Stimulated activated CD8-positive, alpha-beta memory T cell treated with anti-CD3 and anti-CD28 coated beads, Interleukin-15, amount 100 ng/mL, for 48 hours (primary cell): ENCODE measurements around the gene CHRFAM7A.
"Not testable (repeated sequence)": the region's sequence is repeated elsewhere in the genome, so short reads cannot be mapped to it uniquely, and the experiment has no call there.

Experiments
- DNase-seq, 2 donors: peaks; one replicate each; pipeline ENCODE4 v3.0.0-alpha.2; 2020; ENCODE audit warnings: low read depth in 2 of 2

CHRFAM7A gene

DNA sequence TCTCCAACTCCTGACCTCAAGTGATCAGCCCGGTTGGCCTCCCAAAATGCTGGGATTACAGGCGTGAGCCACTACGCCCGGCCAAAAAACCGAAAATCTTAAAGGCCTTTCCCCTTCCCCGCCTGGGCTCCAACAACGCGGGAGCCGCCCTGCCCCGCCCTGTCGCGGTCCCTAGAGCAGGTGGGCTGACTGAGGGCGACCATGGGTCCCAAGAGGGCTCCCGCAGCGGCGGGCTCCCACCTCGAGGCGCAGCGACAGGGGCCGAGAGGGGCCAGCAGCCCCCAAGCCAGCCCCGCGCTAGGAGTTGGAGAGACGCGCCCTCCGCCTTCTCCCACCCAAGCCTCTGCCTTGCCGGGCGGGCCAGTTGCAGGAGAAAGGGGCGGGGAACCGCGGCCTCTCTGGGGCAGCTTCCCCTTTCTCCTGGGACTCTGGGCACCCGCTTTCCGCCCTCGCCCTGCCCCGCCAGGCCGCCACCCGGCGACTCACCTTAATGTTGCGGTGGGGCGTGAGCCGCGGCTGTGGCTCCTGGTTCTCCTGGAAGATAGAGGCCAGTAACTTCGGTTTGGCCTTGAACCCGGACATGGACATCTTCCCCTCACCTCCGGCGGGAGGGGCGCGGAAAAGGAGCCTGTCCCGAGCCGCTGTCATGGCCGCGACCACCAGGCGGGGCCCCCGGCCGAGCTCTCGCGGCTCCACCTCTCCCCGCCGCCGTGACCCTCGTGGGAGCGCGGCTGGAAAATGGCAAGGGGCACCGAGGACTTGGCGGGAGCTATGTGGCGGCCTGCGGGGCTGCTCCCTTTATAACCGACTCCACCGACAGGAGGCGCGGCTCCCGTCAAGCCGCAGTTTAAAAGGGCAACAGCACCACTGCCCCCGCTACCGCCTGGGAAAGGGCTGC lies at the start of gene CHRFAM7A:
Gene CHRFAM7A, minus strand, starts transcription at position 775 of the 898 bp plus-strand sequence. CDS start 10,189 bp downstream, outside the sequence.
- not testable (repeated sequence) for DNase-seq

DNA sequence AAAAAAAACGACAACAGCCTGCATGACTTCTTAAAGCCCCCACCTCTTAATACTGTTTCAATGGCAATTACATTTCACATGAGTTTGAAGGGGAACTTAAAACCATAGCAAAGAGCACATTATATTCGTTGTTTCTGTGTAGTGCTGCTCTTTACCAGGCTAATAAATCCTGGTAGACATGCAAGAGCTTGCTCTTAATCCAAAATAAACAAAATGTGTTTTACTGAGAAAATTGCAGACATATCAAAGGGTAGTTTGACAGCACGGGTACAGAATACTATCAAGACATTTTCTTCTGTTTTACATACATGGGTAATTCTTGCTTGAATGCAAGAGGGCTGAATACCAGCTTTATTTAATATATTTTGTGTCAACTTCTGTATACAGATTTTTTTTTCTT lies 45.0 kb upstream of the CHRFAM7A start:
- not testable (repeated sequence) for DNase-seq

- not testable (repeated sequence) for DNase-seq
Measured at GRCh38 chr15:30435878-30436277, 42.5 kb upstream of the CHRFAM7A start.

DNA sequence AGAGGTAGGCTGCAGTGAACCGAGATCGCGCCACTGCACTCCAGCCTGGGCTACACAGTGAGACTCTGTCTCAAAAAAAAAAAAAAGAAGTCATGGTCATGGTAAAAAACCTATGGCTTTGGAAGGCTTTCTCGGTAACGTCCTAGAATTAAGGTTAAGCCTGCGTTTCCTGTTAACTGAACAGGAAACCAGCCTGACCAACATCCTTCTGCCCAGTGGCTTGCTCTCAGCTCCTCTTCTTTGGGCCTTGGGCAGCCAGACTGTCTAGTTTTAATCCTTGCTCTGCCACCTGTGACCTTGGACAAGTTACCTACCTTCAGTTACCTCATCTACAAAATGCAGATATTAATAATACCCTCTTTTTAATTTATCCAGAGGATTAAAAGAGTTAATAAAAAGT lies 27.4 kb upstream of the CHRFAM7A start:
- DNase-seq, result not testable (repeated sequence)

DNA sequence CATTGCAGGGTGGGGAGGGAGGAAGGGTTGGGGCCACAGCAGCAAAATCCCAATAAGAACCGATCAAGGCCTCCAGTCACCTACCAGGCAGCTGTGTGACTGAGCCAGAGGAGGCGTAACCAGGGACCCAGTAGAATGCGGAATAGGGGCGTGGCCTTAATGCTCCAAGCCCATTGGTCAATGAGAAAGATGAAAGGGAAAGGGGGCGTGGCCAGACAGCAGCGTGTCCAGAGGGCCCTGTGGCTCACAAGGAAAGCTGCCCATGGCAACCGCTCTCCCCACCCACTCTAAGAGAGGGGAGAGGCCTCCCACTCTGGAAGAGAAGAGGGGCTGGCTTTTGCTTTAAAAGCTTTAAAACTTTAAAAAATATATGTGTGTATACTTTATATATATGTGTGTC lies 20.8 kb upstream of the CHRFAM7A start, which contains the start of gene GOLGA8R:
Gene GOLGA8R, minus strand, starts transcription at position 101 of the 400 bp plus-strand sequence. Its CDS starts 98 bp downstream, at position 3.
- not testable (repeated sequence) for DNase-seq

GRCh38 chr15:30407636-30408035 lies 14.3 kb upstream of the CHRFAM7A start:
- not testable (repeated sequence) for DNase-seq

DNA sequence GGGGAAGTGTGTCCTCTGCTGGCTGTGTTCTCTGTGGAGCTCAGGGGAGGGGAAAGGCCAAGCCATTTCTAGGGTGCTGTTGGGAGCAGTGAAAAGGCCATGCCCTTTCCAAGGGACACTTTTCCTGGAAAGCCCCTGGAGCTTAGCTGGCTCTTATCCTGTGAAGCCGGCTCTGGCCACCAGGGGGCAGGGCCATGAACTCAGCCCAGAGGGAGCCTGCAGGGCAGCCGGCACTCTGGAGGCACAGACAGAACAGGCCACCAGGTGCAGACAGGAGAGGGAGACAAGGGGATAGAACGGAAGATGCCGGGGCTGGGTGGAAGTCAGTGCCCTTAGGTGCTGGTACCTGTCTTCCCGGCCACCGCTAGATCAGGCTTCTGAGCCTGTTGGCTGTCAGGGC lies 5.6 kb upstream of the CHRFAM7A start:
- DNase-seq, result peak; percentile 21 to 48

GRCh38 chr15:30393664-30393991 lies 288 bp upstream of the CHRFAM7A start:
- DNase-seq, result not testable (repeated sequence)

DNA sequence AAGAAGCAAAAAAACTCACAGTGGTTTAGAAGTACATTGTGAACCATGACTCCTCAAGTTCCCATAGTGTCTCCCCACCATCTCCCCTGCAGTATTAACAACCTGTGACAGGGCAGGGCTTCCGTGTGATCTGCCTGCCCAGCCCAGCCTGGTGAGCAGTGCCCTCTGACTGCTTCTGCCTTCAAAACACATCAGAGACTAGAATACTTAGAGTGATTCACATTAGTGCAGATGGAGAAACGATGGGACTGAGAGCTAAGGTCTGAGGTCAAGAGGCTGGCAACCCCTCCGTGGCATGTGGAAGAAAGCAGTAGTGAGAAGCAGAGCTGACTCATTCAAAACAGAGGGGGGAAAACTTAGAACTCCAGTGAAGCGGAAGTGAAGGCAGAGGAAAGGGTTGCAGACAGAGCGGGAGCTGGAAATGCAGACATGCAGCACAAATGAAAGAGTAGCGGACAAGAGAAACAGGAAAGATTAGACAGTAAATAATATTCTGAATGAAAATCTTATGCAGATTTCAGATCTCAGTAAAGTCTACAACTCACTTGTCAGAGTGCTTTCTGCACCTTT lies 6.9 kb downstream of the CHRFAM7A start:
- DNase-seq, result not testable (repeated sequence)

DNA sequence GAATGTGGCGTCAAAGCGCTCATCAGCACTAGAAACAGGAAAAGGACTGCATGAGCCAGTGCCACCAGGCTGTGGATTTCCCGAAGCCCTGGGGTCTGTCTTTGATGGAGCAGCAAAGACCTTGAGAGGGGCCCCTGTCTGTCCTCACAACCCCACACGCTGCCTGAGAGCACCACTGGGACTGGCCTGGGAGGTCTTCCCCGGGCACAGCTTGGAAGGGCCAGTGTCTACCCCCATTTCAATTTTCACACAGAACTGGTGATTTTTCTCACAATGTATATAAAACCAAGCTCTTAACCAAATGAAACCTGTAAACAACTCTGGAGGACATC lies 16.3 kb downstream of the CHRFAM7A start:
- not testable (repeated sequence) for DNase-seq

- not testable (repeated sequence) for DNase-seq
Measured at GRCh38 chr15:30376375-30377081, 16.8 kb downstream of the CHRFAM7A start.

DNA sequence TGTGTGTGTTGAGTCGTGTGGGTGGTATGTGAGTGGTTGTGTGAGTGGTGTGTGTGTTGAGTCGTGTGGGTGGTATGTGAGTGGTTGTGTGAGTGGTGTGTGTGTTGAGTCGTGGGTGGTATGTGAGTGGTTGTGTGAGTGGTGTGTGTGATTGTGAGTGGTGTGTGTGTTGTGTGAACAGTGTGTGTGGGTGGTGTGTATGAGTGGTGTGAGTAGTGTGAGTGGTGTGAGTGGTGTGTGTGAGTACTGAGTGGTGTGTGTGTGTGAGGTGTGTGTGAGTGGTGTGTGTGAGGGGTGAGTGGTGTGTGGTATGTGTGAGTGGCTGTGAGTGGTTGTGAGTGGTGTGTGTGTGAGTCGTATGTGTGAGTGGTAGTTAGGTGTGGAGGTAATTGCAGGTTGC lies 17.5 kb downstream of the CHRFAM7A start:
- DNase-seq, result not testable (repeated sequence)

DNA sequence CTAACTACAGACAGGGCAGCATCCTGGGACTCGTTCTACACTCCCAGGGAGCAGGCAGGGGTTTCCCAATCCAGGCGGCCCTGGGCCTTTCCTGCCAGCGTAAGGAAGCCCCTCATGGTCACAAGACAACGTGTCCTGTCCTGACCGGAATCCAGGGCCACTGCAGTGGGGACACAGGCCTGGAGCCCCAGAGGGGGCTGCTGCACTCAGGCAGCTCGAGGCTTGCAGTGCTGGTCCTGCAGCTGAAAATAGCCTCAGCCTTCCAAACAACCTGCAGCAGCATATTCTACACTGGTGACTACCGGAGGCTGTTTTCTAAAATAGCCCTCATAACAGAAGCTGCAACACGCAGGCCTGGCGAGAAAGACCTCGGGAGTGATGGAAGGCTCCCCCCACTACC lies 18.5 kb downstream of the CHRFAM7A start:
- not testable (repeated sequence) for DNase-seq

DNA sequence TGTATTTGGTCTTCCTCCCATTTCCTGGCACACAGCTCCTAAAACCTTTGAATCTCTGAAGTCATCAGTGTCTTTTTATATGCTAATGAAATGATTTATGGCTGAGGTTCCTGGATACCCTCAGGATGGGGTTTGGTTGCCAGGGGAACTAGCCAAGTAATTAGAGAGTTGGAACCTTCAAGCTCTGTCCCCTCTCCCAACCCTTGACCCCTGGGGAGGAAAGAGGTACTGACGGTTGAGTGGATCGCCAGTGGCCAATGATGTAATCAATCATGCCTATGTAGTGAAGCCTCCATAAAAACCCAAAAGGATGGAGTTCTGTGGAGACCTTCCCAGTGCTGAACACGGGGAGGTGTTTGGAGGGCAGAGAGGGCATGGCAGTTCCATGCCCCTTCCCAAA lies 25.1 kb downstream of the CHRFAM7A start:
- not testable (repeated sequence) for DNase-seq

GRCh38 chr15:30367246-30367645 lies 26.1 kb downstream of the CHRFAM7A start:
- not testable (repeated sequence) for DNase-seq

- not testable (repeated sequence) for DNase-seq
Measured at GRCh38 chr15:30361404-30361803, 31.9 kb downstream of the CHRFAM7A start.

- DNase-seq, result not testable (repeated sequence)
Measured at GRCh38 chr15:30360990-30361389, 32.4 kb downstream of the CHRFAM7A start.

DNA sequence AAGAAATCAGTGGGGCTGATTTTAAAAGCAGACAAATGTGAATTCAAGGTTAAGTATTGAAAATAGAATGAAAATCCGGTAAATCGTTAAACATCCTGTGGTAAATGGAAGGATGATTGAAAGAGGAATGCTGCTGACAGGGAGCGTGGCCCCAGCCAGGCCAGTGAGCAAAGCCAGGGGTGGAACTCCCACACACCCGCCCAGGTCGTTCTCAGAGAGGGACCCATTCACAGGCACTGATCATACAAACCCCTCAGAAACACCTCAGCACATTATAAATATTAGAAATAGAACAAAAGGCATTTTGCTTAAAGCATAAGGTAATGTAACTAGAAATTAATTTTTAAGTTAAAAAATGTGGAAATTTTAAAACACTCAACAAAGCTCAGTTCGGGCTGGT lies 38.3 kb downstream of the CHRFAM7A start:
- not testable (repeated sequence) for DNase-seq

DNA sequence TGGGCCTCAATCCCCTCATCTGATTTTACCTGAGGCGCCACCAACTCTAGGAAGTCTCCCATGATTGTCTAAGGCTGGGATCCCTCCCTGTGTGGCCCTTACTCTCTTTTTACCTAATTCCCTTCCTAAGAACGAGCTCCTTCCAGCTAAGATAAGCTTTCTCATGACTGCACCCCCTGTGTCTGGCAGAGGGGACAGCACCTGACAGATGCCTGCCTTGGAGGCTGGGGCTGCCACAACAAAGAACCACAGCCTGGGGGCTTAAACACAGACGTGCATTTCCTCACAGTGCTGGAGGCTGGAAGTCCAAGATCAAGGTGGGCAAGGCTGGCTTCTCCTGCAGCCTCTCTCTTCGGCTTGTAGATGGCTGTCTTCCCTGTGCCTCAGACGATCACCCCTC lies 43.5 kb downstream of the CHRFAM7A start:
- DNase-seq, result not testable (repeated sequence)

GRCh38 chr15:30336584-30336983 lies 56.8 kb downstream of the CHRFAM7A start:
- not testable (repeated sequence) for DNase-seq

DNA sequence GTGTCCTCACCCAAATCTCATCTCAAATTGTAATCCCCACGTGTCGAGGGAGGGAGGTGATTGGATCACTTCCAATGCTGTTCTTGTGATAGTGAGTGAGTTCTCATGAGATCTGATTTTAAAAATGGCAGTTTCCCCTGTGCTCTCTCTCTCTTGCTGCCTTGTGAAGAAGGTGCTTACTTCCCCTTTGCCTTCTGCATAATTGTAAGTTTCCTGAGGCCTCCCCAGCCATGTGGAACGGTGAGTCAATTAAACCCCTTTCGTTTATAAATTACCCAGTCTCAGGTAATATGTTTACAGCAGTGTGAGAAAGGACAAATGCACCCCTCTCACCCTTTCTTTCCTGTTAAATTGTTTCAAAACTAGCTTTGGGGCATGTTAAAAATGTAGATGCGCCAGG lies 59.2 kb downstream of the CHRFAM7A start:
- not testable (repeated sequence) for DNase-seq

DNA sequence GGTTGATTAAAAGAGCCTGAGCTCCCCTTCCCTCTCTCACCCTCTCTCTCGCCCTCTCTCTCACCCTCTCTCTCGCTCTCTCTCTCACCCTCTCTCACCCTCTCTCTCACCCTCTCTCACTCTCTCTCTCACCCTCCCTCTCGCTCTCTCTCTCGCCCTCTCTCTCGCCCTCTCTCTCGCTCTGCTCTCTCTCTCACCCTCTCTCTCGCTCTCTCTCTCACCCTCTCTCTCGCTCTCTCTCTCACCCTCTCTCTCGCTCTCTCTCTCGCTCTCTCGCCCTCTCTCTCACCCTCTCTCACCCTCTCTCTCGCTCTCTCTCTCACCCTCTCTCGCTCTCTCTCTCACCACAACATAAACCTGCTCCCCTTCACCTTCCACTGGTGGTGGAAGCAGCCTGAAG lies 67.2 kb downstream of the CHRFAM7A start:
- not testable (repeated sequence) for DNase-seq
